HepG2 (cell line): ENCODE measurements around the gene DHX8. TPM values are rescaled to one million over a fixed set of nuclear protein-coding genes. Genes with fewer than 3 reads are reported as not detected.

Experiments used
- FOXA3 ChIP-seq: IDR thresholded peaks from 2 replicates; pipeline ENCODE4 v1.6.1; 2016; ENCODE audit warnings: missing genetic modification reagents, missing compliant biosample characterization
- MZF1 ChIP-seq: sonication (generic); formaldehyde crosslinking; IDR thresholded peaks from 2 replicates; pipeline ENCODE4 v1.8.1; 2023; ENCODE audit warnings: mild to moderate bottlenecking, missing genetic modification reagents, borderline replicate concordance
- RBM39 ChIP-seq: fragments of 200-400 bp; formaldehyde crosslinking; IDR thresholded peaks from one replicate; pipeline ENCODE4 v1.6.1; 2018; ENCODE audit warnings: antibody characterized with exemption, mild to moderate bottlenecking, low read depth, low read length; ENCODE audit not compliant: poor library complexity, severe bottlenecking
- ZNF569 ChIP-seq: sonication (generic); formaldehyde crosslinking; IDR thresholded peaks from 2 replicates; pipeline ENCODE4 v1.5.0; 2020; ENCODE audit warnings: mild to moderate bottlenecking, missing genetic modification reagents, moderate library complexity, borderline replicate concordance
- ZNF614 ChIP-seq: IDR thresholded peaks from 2 replicates; pipeline ENCODE4 v1.6.1; 2018; ENCODE audit warnings: missing biosample characterization, missing genetic modification reagents, inconsistent platforms, borderline replicate concordance
- polyA plus RNA-seq, 8 experiments: library from polyadenylated mRNA; depleted of rRNA in 3 of 8; stranded (reverse) in 7 of 8; unstranded in 1 of 8; fragments of >200 nt; fragmentation: Illumina TruSeq in 4 of 8; extraction: Trizol in 4 of 8; gene quantifications; 2 replicates each; pipeline versions ENCODE4 v1.2.1 to v1.2.3, GENCODE V29; 2011 to 2016; ENCODE audit warnings: low read depth in 4 of 8, missing spikeins in 1 of 8, mixed read lengths in 1 of 8; ENCODE audit not compliant: insufficient read depth in 1 of 8
- total RNA-seq, 5 experiments: library from RNA; depleted of rRNA; stranded (reverse); fragments of >200 nt; fragmentation: Illumina TruSeq; extraction: Trizol; gene quantifications; 2 replicates each; pipeline ENCODE4 v1.2.3, GENCODE V29; 2016; ENCODE audit warnings: low read depth in 1 of 5
- TF ChIP-seq, protein P1 (sequence below): sonication (generic); IDR thresholded peaks from 2 replicates; pipeline ENCODE4 v1.6.1; 2016; ENCODE audit warnings: low read depth, borderline replicate concordance
- TF ChIP-seq, protein P2 (sequence below): sonication (generic); formaldehyde crosslinking; IDR thresholded peaks from 2 replicates; pipeline ENCODE4 v1.5.0; 2020; ENCODE audit warnings: mild to moderate bottlenecking, missing genetic modification reagents, borderline replicate concordance
- TF ChIP-seq, protein P3 (sequence below): sonication (generic); formaldehyde crosslinking; IDR thresholded peaks from 2 replicates; pipeline ENCODE4 v1.4.0; 2020; ENCODE audit warnings: missing genetic modification reagents
- TF ChIP-seq, protein P4 (sequence below): sonication (generic); formaldehyde crosslinking; IDR thresholded peaks from 2 replicates; pipeline ENCODE4 v1.5.0; 2020; ENCODE audit warnings: missing genetic modification reagents, mild to moderate bottlenecking, borderline replicate concordance
- TF ChIP-seq, protein P5 (sequence below): IDR thresholded peaks from 2 replicates; pipeline ENCODE4 v1.6.1; 2016; ENCODE audit warnings: low read depth, borderline replicate concordance

Gene DHX8
- total and polyA plus RNA-seq, 2 of the 13 experiments (the other 11 are each of a cell fraction or from before 2014, with no cell fraction given): 24.8 to 48.9 TPM

DNA sequence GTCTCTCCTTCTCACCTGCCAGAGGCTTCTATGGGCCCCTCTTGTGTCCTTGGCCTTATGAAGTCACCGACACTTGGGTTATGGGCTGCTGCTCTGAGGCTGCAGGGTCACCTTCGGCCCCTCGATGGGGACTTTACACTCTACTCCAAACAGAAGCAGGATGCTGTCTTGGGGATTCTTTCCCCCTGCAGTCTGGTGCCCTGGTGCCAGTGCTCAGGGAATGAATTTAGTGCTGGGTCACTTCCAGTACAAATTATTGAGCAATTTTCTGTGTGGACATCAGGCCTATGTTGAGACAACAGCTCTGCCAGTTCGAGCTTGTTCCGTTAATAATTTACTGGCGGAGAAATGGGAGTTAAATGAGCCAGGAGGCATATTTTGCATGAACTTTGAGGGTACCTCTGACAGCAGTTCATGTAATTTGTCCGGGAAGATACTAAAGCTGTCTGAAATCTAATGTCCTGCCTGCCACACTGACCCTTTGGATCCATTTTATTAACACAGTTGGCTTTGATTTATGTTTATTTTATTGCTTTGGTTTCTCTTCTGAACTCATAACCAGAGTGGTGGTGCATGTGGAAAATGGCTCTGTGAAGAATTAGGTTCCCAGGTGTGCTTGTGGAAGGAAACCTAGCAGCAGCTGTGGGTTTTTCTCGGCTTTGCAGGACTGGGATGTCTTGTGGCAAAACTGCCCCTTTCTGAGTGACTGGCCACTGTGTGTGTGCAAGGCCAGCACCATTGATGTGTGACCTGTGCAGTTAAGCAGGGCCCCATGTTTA, 34.1 kb upstream of the DHX8 start (continued):
- TF ChIP-seq, protein P1, sequence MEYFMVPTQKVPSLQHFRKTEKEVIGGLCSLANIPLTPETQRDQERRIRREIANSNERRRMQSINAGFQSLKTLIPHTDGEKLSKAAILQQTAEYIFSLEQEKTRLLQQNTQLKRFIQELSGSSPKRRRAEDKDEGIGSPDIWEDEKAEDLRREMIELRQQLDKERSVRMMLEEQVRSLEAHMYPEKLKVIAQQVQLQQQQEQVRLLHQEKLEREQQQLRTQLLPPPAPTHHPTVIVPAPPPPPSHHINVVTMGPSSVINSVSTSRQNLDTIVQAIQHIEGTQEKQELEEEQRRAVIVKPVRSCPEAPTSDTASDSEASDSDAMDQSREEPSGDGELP: peak; percentile 45; the same call in 1 of the 2 replicates
- TF ChIP-seq ZNF614 (CRISPR knock-in tag) (peak; percentile 68; the same call in 1 of the 2 replicates), FOXA3 (CRISPR knock-in tag) (peak; percentile 93), ZNF569 (CRISPR knock-in tag) (no peak), RBM39 (no peak), MZF1 (CRISPR knock-in tag) (no peak; the same call in 1 of the 2 replicates)
- TF ChIP-seq, protein P2, sequence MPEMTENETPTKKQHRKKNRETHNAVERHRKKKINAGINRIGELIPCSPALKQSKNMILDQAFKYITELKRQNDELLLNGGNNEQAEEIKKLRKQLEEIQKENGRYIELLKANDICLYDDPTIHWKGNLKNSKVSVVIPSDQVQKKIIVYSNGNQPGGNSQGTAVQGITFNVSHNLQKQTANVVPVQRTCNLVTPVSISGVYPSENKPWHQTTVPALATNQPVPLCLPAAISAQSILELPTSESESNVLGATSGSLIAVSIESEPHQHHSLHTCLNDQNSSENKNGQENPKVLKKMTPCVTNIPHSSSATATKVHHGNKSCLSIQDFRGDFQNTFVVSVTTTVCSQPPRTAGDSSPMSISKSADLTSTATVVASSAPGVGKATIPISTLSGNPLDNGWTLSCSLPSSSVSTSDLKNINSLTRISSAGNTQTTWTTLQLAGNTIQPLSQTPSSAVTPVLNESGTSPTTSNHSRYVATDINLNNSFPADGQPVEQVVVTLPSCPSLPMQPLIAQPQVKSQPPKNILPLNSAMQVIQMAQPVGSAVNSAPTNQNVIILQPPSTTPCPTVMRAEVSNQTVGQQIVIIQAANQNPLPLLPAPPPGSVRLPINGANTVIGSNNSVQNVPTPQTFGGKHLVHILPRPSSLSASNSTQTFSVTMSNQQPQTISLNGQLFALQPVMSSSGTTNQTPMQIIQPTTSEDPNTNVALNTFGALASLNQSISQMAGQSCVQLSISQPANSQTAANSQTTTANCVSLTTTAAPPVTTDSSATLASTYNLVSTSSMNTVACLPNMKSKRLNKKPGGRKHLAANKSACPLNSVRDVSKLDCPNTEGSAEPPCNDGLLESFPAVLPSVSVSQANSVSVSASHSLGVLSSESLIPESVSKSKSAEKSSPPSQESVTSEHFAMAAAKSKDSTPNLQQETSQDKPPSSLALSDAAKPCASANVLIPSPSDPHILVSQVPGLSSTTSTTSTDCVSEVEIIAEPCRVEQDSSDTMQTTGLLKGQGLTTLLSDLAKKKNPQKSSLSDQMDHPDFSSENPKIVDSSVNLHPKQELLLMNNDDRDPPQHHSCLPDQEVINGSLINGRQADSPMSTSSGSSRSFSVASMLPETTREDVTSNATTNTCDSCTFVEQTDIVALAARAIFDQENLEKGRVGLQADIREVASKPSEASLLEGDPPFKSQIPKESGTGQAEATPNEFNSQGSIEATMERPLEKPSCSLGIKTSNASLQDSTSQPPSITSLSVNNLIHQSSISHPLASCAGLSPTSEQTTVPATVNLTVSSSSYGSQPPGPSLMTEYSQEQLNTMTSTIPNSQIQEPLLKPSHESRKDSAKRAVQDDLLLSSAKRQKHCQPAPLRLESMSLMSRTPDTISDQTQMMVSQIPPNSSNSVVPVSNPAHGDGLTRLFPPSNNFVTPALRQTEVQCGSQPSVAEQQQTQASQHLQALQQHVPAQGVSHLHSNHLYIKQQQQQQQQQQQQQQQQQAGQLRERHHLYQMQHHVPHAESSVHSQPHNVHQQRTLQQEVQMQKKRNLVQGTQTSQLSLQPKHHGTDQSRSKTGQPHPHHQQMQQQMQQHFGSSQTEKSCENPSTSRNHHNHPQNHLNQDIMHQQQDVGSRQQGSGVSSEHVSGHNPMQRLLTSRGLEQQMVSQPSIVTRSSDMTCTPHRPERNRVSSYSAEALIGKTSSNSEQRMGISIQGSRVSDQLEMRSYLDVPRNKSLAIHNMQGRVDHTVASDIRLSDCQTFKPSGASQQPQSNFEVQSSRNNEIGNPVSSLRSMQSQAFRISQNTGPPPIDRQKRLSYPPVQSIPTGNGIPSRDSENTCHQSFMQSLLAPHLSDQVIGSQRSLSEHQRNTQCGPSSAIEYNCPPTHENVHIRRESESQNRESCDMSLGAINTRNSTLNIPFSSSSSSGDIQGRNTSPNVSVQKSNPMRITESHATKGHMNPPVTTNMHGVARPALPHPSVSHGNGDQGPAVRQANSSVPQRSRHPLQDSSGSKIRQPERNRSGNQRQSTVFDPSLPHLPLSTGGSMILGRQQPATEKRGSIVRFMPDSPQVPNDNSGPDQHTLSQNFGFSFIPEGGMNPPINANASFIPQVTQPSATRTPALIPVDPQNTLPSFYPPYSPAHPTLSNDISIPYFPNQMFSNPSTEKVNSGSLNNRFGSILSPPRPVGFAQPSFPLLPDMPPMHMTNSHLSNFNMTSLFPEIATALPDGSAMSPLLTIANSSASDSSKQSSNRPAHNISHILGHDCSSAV (CRISPR knock-in tag): no peak
- TF ChIP-seq, protein P3, sequence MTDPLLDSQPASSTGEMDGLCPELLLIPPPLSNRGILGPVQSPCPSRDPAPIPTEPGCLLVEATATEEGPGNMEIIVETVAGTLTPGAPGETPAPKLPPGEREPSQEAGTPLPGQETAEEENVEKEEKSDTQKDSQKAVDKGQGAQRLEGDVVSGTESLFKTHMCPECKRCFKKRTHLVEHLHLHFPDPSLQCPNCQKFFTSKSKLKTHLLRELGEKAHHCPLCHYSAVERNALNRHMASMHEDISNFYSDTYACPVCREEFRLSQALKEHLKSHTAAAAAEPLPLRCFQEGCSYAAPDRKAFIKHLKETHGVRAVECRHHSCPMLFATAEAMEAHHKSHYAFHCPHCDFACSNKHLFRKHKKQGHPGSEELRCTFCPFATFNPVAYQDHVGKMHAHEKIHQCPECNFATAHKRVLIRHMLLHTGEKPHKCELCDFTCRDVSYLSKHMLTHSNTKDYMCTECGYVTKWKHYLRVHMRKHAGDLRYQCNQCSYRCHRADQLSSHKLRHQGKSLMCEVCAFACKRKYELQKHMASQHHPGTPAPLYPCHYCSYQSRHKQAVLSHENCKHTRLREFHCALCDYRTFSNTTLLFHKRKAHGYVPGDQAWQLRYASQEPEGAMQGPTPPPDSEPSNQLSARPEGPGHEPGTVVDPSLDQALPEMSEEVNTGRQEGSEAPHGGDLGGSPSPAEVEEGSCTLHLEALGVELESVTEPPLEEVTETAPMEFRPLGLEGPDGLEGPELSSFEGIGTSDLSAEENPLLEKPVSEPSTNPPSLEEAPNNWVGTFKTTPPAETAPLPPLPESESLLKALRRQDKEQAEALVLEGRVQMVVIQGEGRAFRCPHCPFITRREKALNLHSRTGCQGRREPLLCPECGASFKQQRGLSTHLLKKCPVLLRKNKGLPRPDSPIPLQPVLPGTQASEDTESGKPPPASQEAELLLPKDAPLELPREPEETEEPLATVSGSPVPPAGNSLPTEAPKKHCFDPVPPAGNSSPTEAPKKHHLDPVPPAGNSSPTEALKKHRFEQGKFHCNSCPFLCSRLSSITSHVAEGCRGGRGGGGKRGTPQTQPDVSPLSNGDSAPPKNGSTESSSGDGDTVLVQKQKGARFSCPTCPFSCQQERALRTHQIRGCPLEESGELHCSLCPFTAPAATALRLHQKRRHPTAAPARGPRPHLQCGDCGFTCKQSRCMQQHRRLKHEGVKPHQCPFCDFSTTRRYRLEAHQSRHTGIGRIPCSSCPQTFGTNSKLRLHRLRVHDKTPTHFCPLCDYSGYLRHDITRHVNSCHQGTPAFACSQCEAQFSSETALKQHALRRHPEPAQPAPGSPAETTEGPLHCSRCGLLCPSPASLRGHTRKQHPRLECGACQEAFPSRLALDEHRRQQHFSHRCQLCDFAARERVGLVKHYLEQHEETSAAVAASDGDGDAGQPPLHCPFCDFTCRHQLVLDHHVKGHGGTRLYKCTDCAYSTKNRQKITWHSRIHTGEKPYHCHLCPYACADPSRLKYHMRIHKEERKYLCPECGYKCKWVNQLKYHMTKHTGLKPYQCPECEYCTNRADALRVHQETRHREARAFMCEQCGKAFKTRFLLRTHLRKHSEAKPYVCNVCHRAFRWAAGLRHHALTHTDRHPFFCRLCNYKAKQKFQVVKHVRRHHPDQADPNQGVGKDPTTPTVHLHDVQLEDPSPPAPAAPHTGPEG: peak; percentile 71
- TF ChIP-seq, protein P4, sequence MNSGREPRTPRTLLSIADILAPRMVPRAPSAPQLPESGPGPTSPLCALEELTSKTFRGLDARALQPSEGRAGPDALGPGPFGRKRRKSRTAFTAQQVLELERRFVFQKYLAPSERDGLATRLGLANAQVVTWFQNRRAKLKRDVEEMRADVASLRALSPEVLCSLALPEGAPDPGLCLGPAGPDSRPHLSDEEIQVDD (CRISPR knock-in tag): no peak
- TF ChIP-seq, protein P5, sequence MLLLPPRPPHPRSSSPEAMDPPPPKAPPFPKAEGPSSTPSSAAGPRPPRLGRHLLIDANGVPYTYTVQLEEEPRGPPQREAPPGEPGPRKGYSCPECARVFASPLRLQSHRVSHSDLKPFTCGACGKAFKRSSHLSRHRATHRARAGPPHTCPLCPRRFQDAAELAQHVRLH (CRISPR knock-in tag): no peak
